Adipose tissue (tissue), 3 donors: ENCODE data around the gene SUSD3. TPM values are rescaled to one million over a fixed set of nuclear protein-coding genes. Genes with fewer than 3 reads are reported as not detected.

Source experiments
- H3K27ac ChIP-seq: one replicate; pipeline ENCODE4 v1.5.1; 2013; ENCODE audit warnings: low read depth, low read length
- WGBS, 3 donors: extraction: QIAGEN DNeasy Blood & Tissue Kit; methylation state at CpG; one replicate each; pipeline ENCODE4 v1.1.7; 2013; 5-methylcytosine and 5-hydroxymethylcytosine counted together
- polyA plus RNA-seq, 3 donors: library from polyadenylated mRNA; stranded (reverse); fragments of 200-250 nt; gene quantifications; one replicate each; pipeline ENCODE4 v1.2.3, GENCODE V29; 2013
- donor health status: healthy with polysubstance abuse.
- donor health status: Bipolar disorder and iron deficiency.
- donor health status: healthy.

SUSD3 gene
- polyA plus RNA-seq, 3 donors = 0.93 to 4.8 (median 2.5) TPM

DNA sequence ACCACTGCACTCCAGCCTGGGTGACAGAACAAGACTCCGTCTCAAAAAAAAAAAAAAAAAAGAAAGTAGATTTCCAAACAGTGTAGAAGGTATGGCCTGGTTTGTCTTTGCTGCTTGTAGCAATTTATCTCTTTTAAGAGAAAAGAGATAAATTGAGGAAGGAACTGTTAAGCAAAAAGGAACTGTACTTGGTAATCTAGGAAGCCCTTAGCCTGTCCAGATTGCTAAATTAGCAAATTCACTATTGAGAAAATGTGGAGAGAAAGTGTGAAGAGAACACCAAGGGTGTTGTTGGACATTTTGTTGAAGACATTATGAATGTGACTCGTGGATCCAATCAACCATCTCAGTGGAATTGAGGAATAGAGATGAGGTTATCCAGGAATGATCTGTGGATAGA, 13.0 kb upstream of the SUSD3 start:
- WGBS, 3 donors = 58 to 85% (median 63%) methylated on average over 1 to 2 of the region's 2 CpGs
- H3K27ac ChIP-seq = no peak overlapping the region

DNA sequence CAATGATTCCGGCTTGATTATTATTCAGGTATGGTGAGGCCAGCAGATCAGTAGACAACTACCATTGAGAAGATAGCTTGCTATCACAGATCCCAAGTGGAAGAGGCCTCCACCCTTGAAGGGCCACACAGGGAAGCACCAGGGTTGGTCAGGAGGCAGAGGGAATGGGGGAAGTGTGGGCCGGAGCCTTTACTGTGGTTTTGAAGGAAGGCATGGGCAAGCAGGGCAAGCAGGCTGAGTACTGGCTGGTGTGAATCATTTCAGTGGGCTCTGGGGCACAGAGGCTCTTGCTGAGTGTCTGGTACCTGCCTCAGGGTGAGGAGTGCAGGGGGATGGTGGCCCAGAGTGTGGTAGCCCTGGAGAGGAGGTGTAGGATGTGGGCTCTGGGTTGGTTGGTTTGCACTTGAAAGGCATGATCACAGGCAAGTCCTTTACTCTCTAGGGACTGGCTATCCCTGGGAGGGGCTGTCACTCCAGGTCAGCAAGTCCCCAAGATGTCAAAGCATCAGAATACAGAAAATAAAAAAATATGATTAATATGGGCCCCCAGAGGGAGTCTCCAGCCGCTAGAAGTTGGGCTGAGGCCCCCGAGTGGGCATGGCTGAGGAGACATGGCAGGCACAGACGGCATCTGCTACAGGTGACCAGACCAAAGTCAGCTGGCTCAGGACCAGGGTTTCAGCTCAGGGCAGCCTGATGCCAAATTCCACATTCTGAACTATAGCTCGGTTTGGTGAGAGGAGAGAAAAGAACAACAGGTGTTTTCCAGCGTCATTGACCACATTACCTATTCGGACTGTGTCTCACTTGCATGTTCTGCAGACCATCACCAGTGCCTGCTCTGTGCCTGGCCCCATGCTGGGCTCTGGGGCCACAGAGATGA, 9.7 kb upstream of the SUSD3 start:
- 52 to 92% (median 83%) methylated on average over 8 of the region's 8 CpGs for WGBS, 3 donors

DNA sequence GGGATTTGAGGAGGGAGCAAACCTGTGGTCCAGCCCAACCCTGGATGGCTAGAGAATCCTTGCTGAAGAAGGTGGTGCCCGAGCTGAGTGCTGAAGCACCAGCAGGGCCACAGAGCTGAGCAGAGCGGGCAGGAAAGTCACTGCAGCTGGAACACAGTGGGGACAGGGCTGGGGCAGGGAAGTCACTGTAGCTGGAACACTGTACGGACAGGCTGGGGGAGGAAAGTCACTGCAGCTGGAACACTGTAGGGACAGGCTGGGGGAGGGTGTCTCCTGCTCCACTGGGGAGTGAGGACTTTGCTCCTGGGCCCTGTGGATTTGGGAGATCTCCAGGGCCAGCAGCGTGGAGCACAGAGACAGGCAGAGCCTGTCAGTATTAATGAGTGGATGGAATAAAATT, 9.0 kb upstream of the SUSD3 start:
- WGBS, 3 donors = 69 to 94% (median 80%) methylated on average over 4 of the region's 4 CpGs
- no peak overlapping the region for H3K27ac ChIP-seq

More for the DNA sequence above, 9.7 kb upstream of the SUSD3 start:
- no peak overlapping the region for H3K27ac ChIP-seq

DNA sequence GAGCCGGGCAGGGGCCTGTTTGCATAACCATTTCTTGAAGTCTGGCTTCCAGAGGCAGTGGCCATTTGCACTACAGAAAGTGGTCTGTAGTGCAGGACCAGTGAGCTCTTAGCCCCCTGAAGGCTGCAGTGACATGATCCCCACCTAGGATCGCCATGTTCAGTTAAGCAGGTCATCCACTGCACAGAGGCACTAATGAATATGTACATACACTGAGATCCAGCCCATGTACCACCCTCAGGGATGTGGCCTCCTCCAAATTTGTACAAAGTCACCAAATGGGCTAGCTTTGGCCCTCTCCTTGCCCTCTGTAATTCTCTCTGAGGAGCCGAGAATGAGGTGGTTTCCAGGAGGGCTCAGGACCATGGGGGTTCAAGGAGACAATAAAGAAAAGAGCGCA, 8.3 kb upstream of the SUSD3 start:
- no peak overlapping the region for H3K27ac ChIP-seq
- 92 to 100% (median 94%) methylated on average over 4 of the region's 4 CpGs for WGBS, 3 donors

DNA sequence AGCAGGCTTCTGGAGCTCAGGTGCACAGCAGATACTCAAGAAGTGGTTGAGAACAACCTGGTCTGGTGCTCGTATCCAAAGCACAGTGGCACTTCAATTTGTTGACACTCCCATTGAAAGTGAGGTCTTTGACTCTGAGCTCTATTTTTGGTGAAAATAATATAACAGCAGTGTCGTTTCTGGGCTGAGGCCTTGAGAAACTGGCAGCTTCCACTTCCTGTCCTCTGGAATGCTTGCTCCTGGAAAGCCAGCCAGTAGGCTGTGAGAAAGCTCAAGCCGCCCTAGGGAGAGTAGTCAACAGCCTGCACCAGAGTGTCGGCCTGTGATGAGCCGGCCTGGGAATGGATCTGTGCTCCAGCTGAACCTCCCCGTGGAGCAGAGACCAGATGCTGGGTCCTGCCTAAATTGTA, 6.8 kb upstream of the SUSD3 start:
- 30 to 37% (median 31%) methylated on average over 6 of the region's 6 CpGs for WGBS, 3 donors
- no peak overlapping the region for H3K27ac ChIP-seq

DNA sequence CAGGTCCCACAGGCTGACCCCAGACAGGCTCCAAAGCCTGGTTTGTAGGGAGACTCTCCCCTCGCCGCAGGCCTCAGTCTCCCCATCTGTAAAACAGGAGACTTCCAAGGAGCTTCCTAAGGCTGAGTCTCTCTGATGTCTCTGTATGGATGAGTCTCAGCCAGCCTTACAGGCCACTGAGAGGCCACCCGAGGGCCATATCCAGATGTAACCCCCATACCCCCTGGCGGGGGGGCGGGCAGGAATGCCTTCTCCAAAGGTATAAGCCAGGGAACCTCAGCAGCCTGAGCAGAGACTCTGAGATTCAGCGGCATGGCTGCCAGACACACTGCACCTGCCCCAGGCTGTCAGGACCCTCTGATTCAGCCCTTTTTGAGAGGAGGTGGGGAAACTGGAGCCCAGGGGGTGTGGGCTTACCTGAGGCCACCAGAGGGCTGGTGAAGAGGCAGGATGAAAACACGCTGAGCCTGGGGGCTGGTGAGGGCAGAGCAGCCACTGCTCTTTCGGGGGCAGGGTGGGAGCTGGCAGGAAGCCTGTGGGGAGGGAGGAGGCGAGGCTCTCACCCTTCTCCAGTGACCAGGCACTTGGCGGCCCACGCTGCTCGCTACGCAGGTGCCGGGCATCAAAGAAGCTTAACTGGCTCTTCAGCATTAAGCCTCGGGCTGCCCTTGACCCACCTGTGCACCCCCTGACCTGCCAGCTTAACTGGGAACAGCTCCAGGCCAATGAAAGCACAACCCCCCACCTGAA, 5.5 kb upstream of the SUSD3 start:
- 79 to 87% (median 86%) methylated on average over 15 of the region's 15 CpGs for WGBS, 3 donors
- no peak overlapping the region for H3K27ac ChIP-seq

DNA sequence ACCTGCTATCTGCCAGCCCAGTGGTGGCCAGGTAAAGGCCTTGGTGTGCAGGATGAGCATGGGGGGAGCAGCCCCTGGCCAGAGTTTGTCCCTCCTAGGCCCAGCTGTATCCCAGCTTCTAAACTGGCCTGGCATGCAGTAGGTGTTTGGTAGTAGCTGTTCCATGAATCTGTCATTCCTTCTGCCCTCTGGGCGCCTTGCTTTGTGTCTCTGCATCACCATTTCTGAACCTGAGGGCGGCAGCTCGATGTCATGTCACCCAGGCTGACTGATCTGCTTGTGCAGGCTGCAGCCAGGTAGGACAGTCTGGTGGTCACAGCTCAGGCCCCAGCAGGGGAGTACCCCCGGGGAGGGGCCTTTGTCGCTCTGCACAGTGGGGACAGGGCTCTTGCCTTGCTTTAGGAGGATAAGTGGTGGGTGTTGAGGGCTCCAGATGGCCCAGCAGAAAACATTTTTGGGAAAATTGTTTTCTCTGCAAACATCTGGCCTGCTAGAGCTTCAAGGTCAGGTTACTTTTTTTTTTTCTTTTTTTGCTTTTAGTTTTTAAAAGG, 4.6 kb upstream of the SUSD3 start:
- WGBS, 3 donors = 93 to 97% (median 97%) methylated on average over 5 of the region's 5 CpGs
- no peak overlapping the region for H3K27ac ChIP-seq

DNA sequence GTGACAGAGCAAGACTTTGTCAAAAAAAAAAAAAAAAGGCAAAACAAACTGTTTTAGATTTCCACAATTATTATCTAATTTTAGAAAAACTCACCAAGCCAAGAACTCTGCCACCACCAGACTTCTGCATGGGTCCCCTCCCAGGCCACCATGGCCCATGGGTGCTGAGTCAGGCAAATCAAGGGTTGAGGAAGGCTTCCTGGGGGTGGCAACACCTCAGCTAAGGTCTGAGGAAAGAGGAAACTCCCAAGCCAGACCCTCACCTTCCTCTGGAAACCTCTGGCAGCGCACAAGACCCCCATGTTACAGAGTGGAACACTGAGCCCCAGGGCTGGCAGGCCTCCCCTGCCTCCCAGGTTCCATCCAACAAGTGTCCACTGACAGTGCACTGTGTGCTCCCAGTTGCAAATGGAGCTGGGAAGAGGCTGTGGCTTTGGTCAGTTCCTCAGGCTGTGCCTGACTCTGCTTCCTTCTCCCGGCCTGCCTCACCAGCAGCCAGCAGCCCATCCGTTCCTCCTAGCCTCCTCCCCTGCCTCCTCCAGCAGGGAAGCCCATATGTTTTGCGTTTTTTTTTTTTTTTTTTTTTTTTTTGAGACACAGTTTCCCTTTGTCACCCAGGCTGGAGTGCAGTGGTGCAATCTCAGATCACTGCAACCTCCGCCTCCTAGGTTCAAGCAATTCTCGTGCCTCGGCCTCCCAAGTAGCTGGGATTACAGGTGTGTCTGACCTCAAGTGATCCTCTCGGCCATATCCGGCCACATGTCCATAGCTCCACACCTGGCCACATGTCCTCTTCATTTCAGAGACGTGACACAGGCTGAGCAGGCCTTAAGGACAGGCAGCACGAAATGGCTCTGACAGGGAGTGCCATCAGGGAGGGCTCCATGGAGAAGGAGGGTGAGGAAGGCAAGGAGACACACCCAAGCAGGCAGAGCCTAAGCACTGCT, 3.5 kb upstream of the SUSD3 start:
- 62 to 91% (median 69%) methylated on average over 10 to 11 of the region's 11 CpGs for WGBS, 3 donors
- H3K27ac ChIP-seq = no peak overlapping the region

DNA sequence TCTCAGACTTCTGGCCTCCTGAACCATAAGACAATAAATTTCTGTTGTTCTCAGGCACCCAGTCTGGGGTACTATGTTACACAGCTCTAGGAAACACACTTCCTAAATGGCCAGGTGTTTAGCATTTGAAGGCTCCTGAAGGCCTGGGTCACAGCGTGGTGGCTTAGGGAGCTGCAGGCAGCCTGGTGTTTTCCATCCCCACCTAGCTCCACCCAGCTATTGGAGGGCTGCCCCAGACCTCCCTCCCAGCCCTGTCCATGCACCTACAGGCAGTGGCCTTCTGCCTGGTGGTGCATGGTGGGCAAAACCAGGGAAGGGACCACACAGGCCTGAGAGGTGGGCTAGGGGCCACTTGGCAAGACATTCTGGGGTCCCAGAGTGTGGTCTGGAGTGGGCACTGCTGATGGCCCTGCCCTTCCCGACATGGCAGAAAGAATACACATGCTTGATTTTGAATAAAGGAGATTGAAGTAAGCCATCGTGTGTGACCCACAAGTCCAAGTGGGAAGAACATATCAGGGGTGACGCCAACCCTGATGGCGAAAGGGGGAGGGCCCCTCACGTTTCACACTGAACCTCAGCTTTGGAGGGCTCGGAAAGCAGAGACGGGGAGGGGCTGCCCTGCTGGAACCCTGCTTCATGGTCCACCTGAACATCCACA, 1.3 kb upstream of the SUSD3 start:
- H3K27ac ChIP-seq = no peak overlapping the region
- WGBS, 3 donors = 80 to 83% (median 83%) methylated on average over 8 of the region's 8 CpGs

DNA sequence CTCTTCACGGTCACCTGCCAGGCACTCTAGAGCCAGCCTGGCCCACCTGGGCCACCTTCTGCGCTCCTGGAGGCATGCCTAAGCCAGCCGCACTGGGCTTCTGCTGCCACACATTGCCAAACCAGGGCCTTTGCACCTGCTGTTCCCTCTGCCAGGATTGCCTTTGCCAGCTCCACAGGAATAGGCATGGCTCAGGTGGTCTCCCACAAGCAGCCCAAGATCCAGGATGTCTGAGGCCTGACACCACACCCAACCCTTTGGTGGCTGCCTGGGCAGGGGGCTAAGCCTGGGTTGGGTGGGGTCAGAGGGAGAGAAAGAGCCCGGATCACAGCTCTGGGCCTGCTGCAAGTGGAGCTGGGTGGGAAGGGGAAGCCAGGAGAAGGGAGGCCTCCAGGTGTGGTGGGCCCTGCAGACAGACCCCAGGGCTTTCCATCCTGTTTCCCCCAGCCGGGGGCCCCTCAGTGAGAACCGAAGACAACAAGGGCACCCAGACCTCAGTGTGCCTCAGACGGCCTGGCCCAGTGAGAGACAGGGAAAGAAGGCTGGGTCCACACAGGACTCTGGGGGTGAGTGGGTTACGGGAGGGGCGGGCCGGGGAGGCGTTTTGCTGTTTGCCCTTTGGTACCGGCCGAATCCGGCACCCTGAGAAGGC, 672 bp upstream of the SUSD3 start:
- 56 to 70% (median 62%) methylated on average over 14 of the region's 14 CpGs for WGBS, 3 donors
- H3K27ac ChIP-seq = no peak overlapping the region

DNA sequence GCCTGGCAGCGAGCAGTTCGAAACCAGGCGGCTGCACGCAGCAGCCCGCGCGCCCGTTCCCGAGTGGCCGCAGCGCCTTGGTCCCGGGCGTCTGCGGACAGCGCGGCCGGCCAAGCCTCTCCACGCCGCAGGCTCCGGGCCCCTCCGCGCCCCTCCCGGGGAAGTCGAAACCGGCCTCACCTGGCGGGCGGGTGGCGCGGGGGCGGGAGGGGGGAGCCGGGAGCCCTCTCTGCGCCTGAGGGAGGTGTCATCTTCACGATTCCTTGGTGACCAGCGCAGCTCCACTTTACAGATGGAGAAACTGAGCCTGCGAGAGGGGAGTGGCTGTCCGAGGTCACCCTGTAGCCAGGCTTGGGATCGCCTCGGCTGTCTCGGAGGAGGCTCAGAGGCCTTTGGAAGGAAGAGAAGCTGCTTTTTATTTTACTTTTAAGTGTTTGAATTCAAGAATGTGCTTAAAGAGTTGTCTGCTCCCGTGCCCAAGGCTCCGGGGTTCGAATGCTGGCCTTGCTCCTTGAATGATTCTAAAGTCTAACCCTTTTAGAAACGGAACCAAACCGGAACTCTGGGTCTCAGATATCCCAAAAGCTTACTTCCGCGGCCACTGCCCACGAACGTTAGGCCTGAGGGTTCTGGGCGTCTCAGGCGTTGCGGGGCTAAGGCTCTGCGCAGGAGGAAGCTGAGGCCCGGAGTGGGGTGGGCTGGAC, 662 bp downstream of the SUSD3 start:
- WGBS, 3 donors = 17 to 34% (median 18%) methylated on average over 46 to 53 of the region's 53 CpGs
- no peak overlapping the region for H3K27ac ChIP-seq

DNA sequence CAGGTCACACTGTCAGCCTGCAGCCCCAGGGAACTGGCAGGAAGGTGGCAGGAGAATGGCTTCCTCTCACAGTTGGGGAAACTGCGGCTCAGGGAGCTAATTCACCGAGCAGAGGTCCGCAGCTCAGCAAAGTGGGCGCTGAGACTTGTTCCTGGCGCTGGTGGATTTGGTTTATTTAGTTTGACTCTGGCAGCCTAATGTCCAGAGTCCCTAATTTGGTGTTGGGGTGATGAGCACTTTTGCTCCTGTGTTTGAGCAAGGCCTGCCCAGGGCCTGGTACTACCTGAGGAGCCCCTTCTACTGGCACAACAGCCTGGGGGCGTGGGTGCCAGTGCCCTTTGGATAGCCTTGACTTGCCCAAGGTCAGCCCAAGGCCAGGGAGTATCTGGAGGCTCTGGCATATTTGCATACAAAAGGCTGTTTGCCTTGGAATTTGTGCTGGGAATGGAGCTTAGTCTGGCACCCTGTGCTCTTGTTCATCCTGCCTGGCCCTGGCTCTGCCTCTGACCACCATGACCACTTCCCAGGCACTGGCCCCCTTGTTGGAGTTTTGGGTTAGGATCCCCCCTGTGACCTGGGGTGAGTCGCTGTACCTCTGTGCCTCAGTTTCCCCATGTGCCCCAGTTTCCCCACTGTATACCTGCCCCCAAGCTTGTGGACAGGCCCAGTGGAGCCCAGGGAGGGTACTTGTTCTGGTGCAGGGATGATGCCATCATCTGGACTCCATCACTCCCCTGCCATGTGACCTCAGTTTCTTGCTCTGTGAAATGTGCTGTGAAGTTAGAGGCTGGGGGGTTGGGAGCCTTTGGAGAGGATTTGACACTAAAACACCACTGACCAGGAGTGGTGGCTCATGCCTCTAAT, 1.4 kb downstream of the SUSD3 start:
- no peak overlapping the region for H3K27ac ChIP-seq
- WGBS, 3 donors = 54 to 72% (median 72%) methylated on average over 7 of the region's 7 CpGs

DNA sequence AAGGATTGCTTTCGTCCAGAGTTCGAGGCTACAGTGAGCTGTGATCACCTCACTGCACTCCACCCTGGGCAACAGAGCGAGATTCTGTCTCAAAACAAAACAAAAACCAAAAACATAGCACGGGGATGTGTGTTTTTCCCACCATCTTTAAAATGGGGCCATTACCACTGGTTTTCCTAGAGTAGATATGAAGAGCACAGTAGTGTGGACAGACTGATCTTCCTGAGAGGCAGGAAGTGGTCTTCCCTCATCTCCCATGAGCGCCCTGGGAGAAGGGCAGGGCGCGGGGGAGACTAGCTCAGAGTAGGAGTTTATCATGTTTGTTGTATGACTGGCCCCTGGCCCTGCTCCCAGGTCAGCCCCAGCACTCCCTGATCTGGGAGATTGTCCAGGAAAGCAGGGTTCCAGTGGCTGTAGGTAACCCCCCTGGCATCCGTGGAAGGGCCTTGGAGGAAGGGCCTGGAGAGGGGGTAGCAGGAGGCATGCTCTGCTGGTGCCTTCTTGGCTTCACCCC, 2.3 kb downstream of the SUSD3 start:
- WGBS, 3 donors = 68 to 73% (median 73%) methylated on average over 8 of the region's 8 CpGs
- no peak overlapping the region for H3K27ac ChIP-seq

DNA sequence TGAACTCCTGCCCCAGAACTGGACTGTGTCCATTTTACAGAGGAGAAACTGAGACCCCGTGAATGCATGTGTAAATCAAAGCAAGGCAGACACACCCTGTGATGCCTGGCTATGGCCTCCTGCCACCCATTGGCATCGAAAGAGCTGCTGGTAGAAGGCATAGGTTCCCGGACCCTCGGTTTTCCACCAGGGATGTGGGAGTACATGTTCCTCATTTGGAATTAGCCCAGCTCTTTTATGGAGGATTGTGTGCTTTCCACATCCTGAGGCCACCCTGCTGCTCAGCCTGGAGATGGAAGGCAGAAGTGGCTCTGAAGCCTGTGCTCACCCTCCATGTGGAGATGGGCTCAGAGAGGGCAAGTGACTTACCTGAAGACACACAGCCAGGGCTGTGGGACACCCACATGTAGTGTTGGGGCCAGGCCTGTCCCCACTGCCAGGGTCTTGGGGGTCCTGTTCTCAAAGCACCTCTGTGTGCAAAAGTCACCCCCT, 2.8 kb downstream of the SUSD3 start:
- WGBS, 3 donors = 70 to 86% (median 72%) methylated on average over 4 of the region's 4 CpGs
- H3K27ac ChIP-seq = no peak overlapping the region
